Endodermal cell (in vitro differentiated cells): ENCODE results near the gene GGN. TPM values are rescaled to one million over a fixed set of nuclear protein-coding genes. Genes with fewer than 3 reads are reported as not detected.

ENCODE experiments used
- DNase-seq: peaks from one replicate; pipeline ENCODE4 v3.0.0-alpha.2; 2017
- H3K27ac ChIP-seq: 2 replicates; pipeline ENCODE4 v1.5.1; 2013; ENCODE audit warnings: mild to moderate bottlenecking, low read depth, low read length, moderate library complexity
- H3K27me3 ChIP-seq: 2 replicates; pipeline ENCODE4 v1.6.1; 2013; ENCODE audit warnings: mild to moderate bottlenecking, low read length, moderate library complexity; ENCODE audit not compliant: insufficient read depth, control insufficient read depth, poor library complexity, severe bottlenecking
- H3K36me3 ChIP-seq: 2 replicates; pipeline ENCODE4 v1.7.0; 2013; ENCODE audit warnings: mild to moderate bottlenecking, low read length, moderate library complexity; ENCODE audit not compliant: control insufficient read depth, insufficient read depth
- H3K4me1 ChIP-seq: one replicate; pipeline ENCODE4 v1.7.0; 2013; ENCODE audit warnings: low read length; ENCODE audit not compliant: control insufficient read depth, insufficient read depth
- H3K4me3 ChIP-seq: 2 replicates; pipeline ENCODE4 v1.5.1; 2013; ENCODE audit warnings: mild to moderate bottlenecking, low read length, moderate library complexity
- H3K9ac ChIP-seq: 2 replicates; pipeline ENCODE4 v1.6.1; 2013; ENCODE audit warnings: mild to moderate bottlenecking, low read length, moderate library complexity; ENCODE audit not compliant: poor library complexity, severe bottlenecking; ENCODE audit errors: extremely low read depth
- H3K9me3 ChIP-seq: 2 replicates; pipeline ENCODE4 v1.6.1; 2013; ENCODE audit warnings: mild to moderate bottlenecking, low read length, moderate library complexity; ENCODE audit not compliant: control insufficient read depth
- H3K27ac Mint-ChIP-seq: 2 replicates; pipeline ENCODE4 v1.8.0; 2020; ENCODE audit warnings: mixed read lengths
- H3K27me3 Mint-ChIP-seq: 2 replicates; pipeline ENCODE4 v1.8.0; 2021; ENCODE audit warnings: mild to moderate bottlenecking, mixed read lengths; ENCODE audit not compliant: insufficient read depth
- H3K36me3 Mint-ChIP-seq: 2 replicates; pipeline ENCODE4 v1.8.0; 2020; ENCODE audit warnings: low read depth, mixed read lengths
- H3K4me1 Mint-ChIP-seq: 2 replicates; pipeline ENCODE4 v1.8.0; 2020; ENCODE audit warnings: mixed read lengths
- H3K4me3 Mint-ChIP-seq: 2 replicates; pipeline ENCODE4 v1.8.0; 2020; ENCODE audit warnings: mild to moderate bottlenecking, moderate library complexity, mixed read lengths
- H3K9me3 Mint-ChIP-seq: 2 replicates; pipeline ENCODE4 v1.8.0; 2020; ENCODE audit warnings: mild to moderate bottlenecking, mixed read lengths
- WGBS, 2 experiments: methylation state at CpG; one replicate each; pipeline versions ENCODE4 v1.1.5 to v1.1.7; 2013; ENCODE audit warnings: missing lambda C conversion rate in 2 of 2, mixed read lengths in 1 of 2; ENCODE audit not compliant: insufficient coverage in 1 of 2, insufficient read length in 1 of 2; 5-methylcytosine and 5-hydroxymethylcytosine counted together
- total RNA-seq, 2 donors: library from RNA; stranded (reverse); fragmentation: NEBNext Ultra II Directional in 1 of 2; extraction: Animal tissue kit (Norgen Biotek cat#: 25700) in 1 of 2; gene quantifications; 2 replicates in 1 of 2; 3 replicates in 1 of 2; pipeline ENCODE4 v1.2.1, GENCODE V29; 2021
- TF ChIP-seq, protein P1 (sequence below): fragments of 200-600 bp; sonication (generic); conservative IDR thresholded peaks from 2 replicates; pipeline ENCODE4 v1.5.0; 2021; ENCODE audit warnings: antibody characterized with exemption, mild to moderate bottlenecking

The GGN gene
- total RNA-seq, 2 donors from 2014 or later: 0.99 to 2.1 TPM

DNA sequence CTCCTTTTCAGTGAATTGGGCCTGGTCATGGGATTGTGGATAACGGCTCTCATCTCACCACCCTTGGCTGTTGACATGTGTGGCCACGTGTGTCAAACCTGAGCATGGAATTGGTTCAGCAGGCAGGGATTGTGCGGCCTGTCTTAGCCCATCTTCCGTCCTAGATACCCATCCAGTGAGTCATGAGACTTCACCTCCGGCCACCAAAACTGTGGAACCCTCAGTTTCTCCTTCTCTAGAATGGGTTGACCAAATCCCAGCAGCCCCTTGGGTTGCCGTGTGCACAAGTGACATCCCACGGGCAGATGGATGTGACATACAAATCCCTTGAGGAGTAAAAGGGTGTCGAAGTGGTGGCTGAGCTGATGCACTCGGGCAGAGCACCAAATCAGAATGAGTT, 6.7 kb downstream of the GGN start:
- Histone ChIP-seq H3K4me1 (no peaks in the 10 kb centered on the region), H3K27me3 (no peaks in the 10 kb centered on the region), H3K27ac (no peak overlapping the region), H3K9ac (no peak overlapping the region), H3K9me3 (no peaks in the 10 kb centered on the region), H3K36me3 (peaks cover 53% of the 10 kb centered on the region), H3K4me3 (no peak overlapping the region)
- H3K9me3 Mint-ChIP-seq: no peaks in the 10 kb centered on the region
- 91 to 93% methylated on average over 9 of the region's 9 CpGs for WGBS, 2 experiments
- no peak for DNase-seq
- peaks cover 53% of the 10 kb centered on the region for H3K36me3 Mint-ChIP-seq
- H3K27me3 Mint-ChIP-seq: peaks cover 13% of the 10 kb centered on the region
- H3K27ac Mint-ChIP-seq: no peak overlapping the region
- no peak overlapping the region for H3K4me3 Mint-ChIP-seq
- TF ChIP-seq, protein P1, sequence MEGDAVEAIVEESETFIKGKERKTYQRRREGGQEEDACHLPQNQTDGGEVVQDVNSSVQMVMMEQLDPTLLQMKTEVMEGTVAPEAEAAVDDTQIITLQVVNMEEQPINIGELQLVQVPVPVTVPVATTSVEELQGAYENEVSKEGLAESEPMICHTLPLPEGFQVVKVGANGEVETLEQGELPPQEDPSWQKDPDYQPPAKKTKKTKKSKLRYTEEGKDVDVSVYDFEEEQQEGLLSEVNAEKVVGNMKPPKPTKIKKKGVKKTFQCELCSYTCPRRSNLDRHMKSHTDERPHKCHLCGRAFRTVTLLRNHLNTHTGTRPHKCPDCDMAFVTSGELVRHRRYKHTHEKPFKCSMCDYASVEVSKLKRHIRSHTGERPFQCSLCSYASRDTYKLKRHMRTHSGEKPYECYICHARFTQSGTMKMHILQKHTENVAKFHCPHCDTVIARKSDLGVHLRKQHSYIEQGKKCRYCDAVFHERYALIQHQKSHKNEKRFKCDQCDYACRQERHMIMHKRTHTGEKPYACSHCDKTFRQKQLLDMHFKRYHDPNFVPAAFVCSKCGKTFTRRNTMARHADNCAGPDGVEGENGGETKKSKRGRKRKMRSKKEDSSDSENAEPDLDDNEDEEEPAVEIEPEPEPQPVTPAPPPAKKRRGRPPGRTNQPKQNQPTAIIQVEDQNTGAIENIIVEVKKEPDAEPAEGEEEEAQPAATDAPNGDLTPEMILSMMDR: no peak
- peaks cover under 1% of the 10 kb centered on the region for H3K4me1 Mint-ChIP-seq

DNA sequence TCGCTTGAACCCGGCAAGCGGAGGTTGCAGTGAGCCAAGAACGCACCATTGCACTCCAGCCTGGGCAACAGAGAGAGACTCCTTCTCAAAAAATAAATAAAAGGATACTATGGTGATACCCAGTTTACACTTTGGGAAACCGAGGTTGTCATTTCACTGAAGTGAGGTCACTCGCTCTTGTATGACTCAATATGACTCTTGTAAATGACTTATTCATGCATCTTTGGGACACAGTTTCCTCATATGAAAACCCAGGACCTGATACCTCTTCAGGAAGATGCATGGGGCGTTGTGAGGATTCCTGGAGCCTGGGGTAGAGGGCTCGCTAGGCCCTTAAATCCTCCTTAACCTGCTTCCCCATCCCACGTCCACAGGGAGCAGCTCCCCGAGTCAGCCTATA, 9.0 kb downstream of the GGN start:
- Histone ChIP-seq H3K9me3 (no peaks in the 10 kb centered on the region), H3K27me3 (no peaks in the 10 kb centered on the region), H3K36me3 (peaks cover 51% of the 10 kb centered on the region), H3K9ac (no peak overlapping the region), H3K27ac (no peak overlapping the region), H3K4me1 (peaks cover 3% of the 10 kb centered on the region), H3K4me3 (no peak overlapping the region)
- Mint-ChIP-seq H3K9me3 (no peaks in the 10 kb centered on the region), H3K4me3 (no peak overlapping the region), H3K4me1 (peaks cover 10% of the 10 kb centered on the region), H3K27ac (no peak overlapping the region), H3K27me3 (no peaks in the 10 kb centered on the region), H3K36me3 (peaks cover 46% of the 10 kb centered on the region)
- WGBS, 2 experiments: 94 to 96% methylated on average over 8 to 10 of the region's 10 CpGs
- TF ChIP-seq, protein P1: no peak
- DNase-seq: no peak

DNA sequence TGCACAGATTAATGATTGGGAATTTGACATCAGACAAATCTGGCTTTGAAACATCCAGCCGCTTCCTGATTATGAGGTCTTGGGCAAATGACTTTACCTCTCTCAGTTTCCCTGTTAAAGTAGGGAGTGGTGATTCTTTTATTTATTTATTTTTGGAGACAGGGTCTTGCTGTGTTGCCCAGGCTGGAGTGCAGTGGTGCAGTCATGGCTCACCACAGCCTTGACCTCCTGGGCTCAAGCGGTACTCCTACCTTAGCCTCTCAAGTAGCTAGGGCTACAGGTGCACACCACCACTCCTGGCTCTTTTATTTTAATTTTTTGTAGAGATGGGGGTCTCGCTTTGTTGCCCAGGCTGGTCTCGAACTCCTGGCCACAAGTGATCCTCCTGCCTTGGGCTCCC, 10.8 kb downstream of the GGN start:
- peaks cover 3% of the 10 kb centered on the region for H3K4me1 ChIP-seq
- no peaks in the 10 kb centered on the region for H3K9me3 Mint-ChIP-seq
- H3K4me3 ChIP-seq: no peak overlapping the region
- H3K27ac Mint-ChIP-seq: no peak overlapping the region
- peaks cover 35% of the 10 kb centered on the region for H3K36me3 ChIP-seq
- WGBS, 2 experiments: 94% methylated on average over 2 to 4 of the region's 4 CpGs
- H3K9ac ChIP-seq: no peak overlapping the region
- peaks cover 5% of the 10 kb centered on the region for H3K27me3 Mint-ChIP-seq
- TF ChIP-seq, protein P1: no peak
- DNase-seq: no peak
- peak overlapping the region; percentile 99 for H3K4me3 Mint-ChIP-seq
- no peak overlapping the region for H3K27ac ChIP-seq
- no peaks in the 10 kb centered on the region for H3K9me3 ChIP-seq
- peaks cover 2% of the 10 kb centered on the region for H3K27me3 ChIP-seq
- peaks cover 10% of the 10 kb centered on the region for H3K4me1 Mint-ChIP-seq
- H3K36me3 Mint-ChIP-seq: peaks cover 31% of the 10 kb centered on the region
